IMR-90 (cell line): Measurements from ENCODE around the gene EPHA5. TPM values are rescaled to one million over a fixed set of nuclear protein-coding genes. Genes with fewer than 3 reads are reported as not detected.

Experiments
- ATAC-seq: fragments of 200-7000 bp; cut with Tn5 transposase; 2 replicates; pipeline ENCODE4 v1.9.1; 2020; ENCODE audit warnings: low read depth, mild to moderate bottlenecking, moderate library complexity
- BruUV-seq: library from RNA; stranded (reverse); fragments of 400-500 nt; replicated peaks from 2 replicates; lab custom pipeline; 2021; lab: Mats Ljungman, UMichigan
- CTCF ChIA-PET: fragments of 300-600 bp; formaldehyde crosslinking; extraction: SDS; loops from one replicate; lab custom pipeline; 2021; ENCODE audit warnings: antibody characterized with exemption; lab: Yijun Ruan, JAX
- POLR2A ChIA-PET: fragments of 300-600 bp; sonication (Branson Sonifier 250); formaldehyde crosslinking; loops from one replicate; lab custom pipeline; 2022; ENCODE audit warnings: antibody characterized with exemption; ENCODE audit not compliant: unreplicated experiment; lab: Charles Lee
- DNase-seq: peaks from one replicate; pipeline ENCODE4 v3.0.0; 2013
- H2AFZ ChIP-seq: replicated peaks from 2 replicates; pipeline ENCODE3; 2013; ENCODE audit warnings: low read length, mild to moderate bottlenecking; ENCODE audit not compliant: poor library complexity
- H2AK5ac ChIP-seq: 2 replicates; pipeline ENCODE4 v1.6.1; 2013; ENCODE audit warnings: low read depth, low read length, inconsistent platforms
- H2AK9ac ChIP-seq: replicated peaks from 2 replicates; pipeline ENCODE3; 2013; ENCODE audit warnings: mild to moderate bottlenecking, low read depth, low read length, moderate library complexity; ENCODE audit not compliant: poor library complexity
- H2BK120ac ChIP-seq: 2 replicates; pipeline ENCODE4 v1.6.1; 2013; ENCODE audit warnings: low read depth, low read length, inconsistent platforms
- H2BK15ac ChIP-seq: 3 replicates; pipeline ENCODE4 v1.6.1; 2013; ENCODE audit warnings: low read depth, low read length, inconsistent platforms
- H2BK20ac ChIP-seq: 2 replicates; pipeline ENCODE4 v1.6.1; 2013; ENCODE audit warnings: low read depth, mild to moderate bottlenecking, inconsistent platforms, low read length, moderate library complexity
- H2BK5ac ChIP-seq: 2 replicates; pipeline ENCODE4 v1.6.1; 2013; ENCODE audit warnings: mild to moderate bottlenecking, low read depth, low read length, inconsistent platforms; ENCODE audit not compliant: poor library complexity, severe bottlenecking
- H3K14ac ChIP-seq: replicated peaks from 2 replicates; pipeline ENCODE4 v1.6.1; 2013; ENCODE audit warnings: low read depth, low read length, inconsistent platforms
- H3K18ac ChIP-seq: 2 replicates; pipeline ENCODE4 v1.6.1; 2013; ENCODE audit warnings: low read depth, low read length, control low read depth
- H3K23ac ChIP-seq: 2 replicates; pipeline ENCODE4 v1.6.1; 2013; ENCODE audit warnings: low read depth, low read length, inconsistent platforms
- H3K27ac ChIP-seq: 2 replicates; pipeline ENCODE4 v1.5.1; 2013; ENCODE audit warnings: mild to moderate bottlenecking, control low read depth, low read length; ENCODE audit not compliant: insufficient read depth
- H3K27me3 ChIP-seq: 2 replicates; pipeline ENCODE4 v1.6.1; 2013; ENCODE audit warnings: low read length; ENCODE audit not compliant: control insufficient read depth, insufficient read depth
- H3K36me3 ChIP-seq: 2 replicates; pipeline ENCODE4 v1.6.1; 2013; ENCODE audit warnings: low read length, mixed read lengths; ENCODE audit not compliant: control insufficient read depth, insufficient read depth
- H3K4ac ChIP-seq: 2 replicates; pipeline ENCODE4 v1.6.1; 2013; ENCODE audit warnings: low read depth, low read length, inconsistent platforms
- H3K4me1 ChIP-seq: 2 replicates; pipeline ENCODE4 v1.6.1; 2013; ENCODE audit warnings: low read length, mixed read lengths; ENCODE audit not compliant: control insufficient read depth, insufficient read depth
- H3K4me2 ChIP-seq: 2 replicates; pipeline ENCODE4 v1.6.1; 2013; ENCODE audit warnings: low read depth, mild to moderate bottlenecking, control low read depth, low read length, moderate library complexity
- H3K4me3 ChIP-seq: 2 replicates; pipeline ENCODE4 v1.5.1; 2013; ENCODE audit warnings: low read depth, mild to moderate bottlenecking, control low read depth, low read length, moderate library complexity; ENCODE audit not compliant: insufficient read depth
- H3K56ac ChIP-seq: 2 replicates; pipeline ENCODE4 v1.6.1; 2013; ENCODE audit warnings: low read length, inconsistent platforms; ENCODE audit not compliant: insufficient read depth; ENCODE audit errors: extremely low read depth
- H3K79me1 ChIP-seq, 2 experiments: 2 replicates each; pipeline ENCODE4 v1.6.1; 2013; ENCODE audit warnings: low read length in 2 of 2, inconsistent platforms in 1 of 2, low read depth in 1 of 2
- H3K9ac ChIP-seq: 2 replicates; pipeline ENCODE4 v1.6.1; 2013; ENCODE audit warnings: low read depth, low read length, control low read depth
- H3K9me1 ChIP-seq: 2 replicates; pipeline ENCODE4 v1.6.1; 2013; ENCODE audit warnings: low read length, inconsistent platforms; ENCODE audit not compliant: insufficient read depth
- H3K9me3 ChIP-seq: 2 replicates; pipeline ENCODE4 v1.6.1; 2013; ENCODE audit warnings: low read length; ENCODE audit not compliant: control insufficient read depth, insufficient read depth
- H4K20me1 ChIP-seq: 2 replicates; pipeline ENCODE4 v1.6.1; 2013; ENCODE audit warnings: low read length, inconsistent platforms; ENCODE audit not compliant: insufficient read depth
- H4K5ac ChIP-seq: 2 replicates; pipeline ENCODE4 v1.6.1; 2013; ENCODE audit warnings: mild to moderate bottlenecking, low read depth, low read length, control low read depth
- H4K8ac ChIP-seq, 2 experiments: 2 replicates each; pipeline ENCODE4 v1.6.1; 2013; ENCODE audit warnings: low read depth in 2 of 2, low read length in 2 of 2, control low read depth in 1 of 2, inconsistent platforms in 1 of 2
- H4K91ac ChIP-seq: 2 replicates; pipeline ENCODE4 v1.6.1; 2013; ENCODE audit warnings: low read depth, low read length, inconsistent platforms; ENCODE audit not compliant: insufficient read depth
- BHLHE40 ChIP-seq: fragments of 150-350 bp; IDR thresholded peaks from 2 replicates; pipeline ENCODE4 v1.6.1; 2016; ENCODE audit warnings: mild to moderate bottlenecking, low read depth, low read length
- CHD1 ChIP-seq: IDR thresholded peaks from 2 replicates; pipeline ENCODE4 v1.6.1; 2012; ENCODE audit warnings: low read depth, low read length, improper control_type of control experiment
- CTCF ChIP-seq: conservative IDR thresholded peaks from 2 replicates; pipeline ENCODE4 v1.5.1; 2012; ENCODE audit warnings: mild to moderate bottlenecking, low read depth, low read length, improper control_type of control experiment
- FOS ChIP-seq: fragments of 150-350 bp; IDR thresholded peaks from 2 replicates; pipeline ENCODE4 v1.6.1; 2016; ENCODE audit warnings: low read depth, low read length
- MAFK ChIP-seq: IDR thresholded peaks from 2 replicates; pipeline ENCODE4 v1.6.1; 2012; ENCODE audit warnings: low read depth, low read length, improper control_type of control experiment
- MXI1 ChIP-seq: IDR thresholded peaks from 2 replicates; pipeline ENCODE4 v1.6.1; 2012; ENCODE audit warnings: low read depth, mild to moderate bottlenecking, low read length, moderate library complexity, borderline replicate concordance
- POLR2A ChIP-seq: IDR thresholded peaks from 2 replicates; pipeline ENCODE4 v1.6.1; 2012; ENCODE audit warnings: mild to moderate bottlenecking, low read depth, low read length
- RAD21 ChIP-seq: IDR thresholded peaks from 2 replicates; pipeline ENCODE4 v1.6.1; 2012; ENCODE audit warnings: low read length, improper control_type of control experiment
- RCOR1 ChIP-seq: IDR thresholded peaks from 2 replicates; pipeline ENCODE4 v1.6.1; 2012; ENCODE audit warnings: mild to moderate bottlenecking, low read length, improper control_type of control experiment; ENCODE audit not compliant: insufficient replicate concordance
- RFX5 ChIP-seq: IDR thresholded peaks from 2 replicates; pipeline ENCODE4 v1.8.0; 2012; ENCODE audit warnings: low read depth, mild to moderate bottlenecking, low read length, moderate library complexity
- SMC3 ChIP-seq: fragments of 150-350 bp; IDR thresholded peaks from 2 replicates; pipeline ENCODE4 v1.6.1; 2016; ENCODE audit warnings: low read depth, mild to moderate bottlenecking, antibody characterized with exemption, low read length, moderate library complexity
- USF2 ChIP-seq: fragments of 150-350 bp; IDR thresholded peaks from 2 replicates; pipeline ENCODE4 v1.6.1; 2017; ENCODE audit warnings: mild to moderate bottlenecking, antibody characterized with exemption, low read length, low read depth
- WGBS, 2 experiments: methylation state at CpG; one replicate each; pipeline versions ENCODE4 v1.1.5 to v1.1.7; 2013; ENCODE audit warnings: missing lambda C conversion rate in 2 of 2; ENCODE audit not compliant: insufficient read length in 1 of 2; ENCODE audit errors: extremely low coverage in 2 of 2; 5-methylcytosine and 5-hydroxymethylcytosine counted together
- dilution Hi-C: fragments of 300-500 bp; cut with HindIII; formaldehyde crosslinking; loops from one replicate; pipeline ENCODE4 v1.14.3; 2018; ENCODE audit warnings: low sequenced_read_pairs; ENCODE audit not compliant: unreplicated experiment
- in situ Hi-C: fragments of 300-500 bp; cut with MboI; formaldehyde crosslinking; loops from 3 replicates; pipeline ENCODE4 v1.14.3; 2019; ENCODE audit warnings: low sequenced_read_pairs, inconsistent platforms, mixed read lengths
- intact Hi-C: fragments of 100-400 bp; cut with micrococcal nuclease; formaldehyde crosslinking; loops from 2 replicates; pipeline ENCODE4 v1.10.0; 2022
- polyA plus RNA-seq, 3 experiments: library from polyadenylated mRNA; depleted of rRNA; stranded (reverse); fragments of >200 nt; gene quantifications; 2 replicates each; pipeline ENCODE4 v1.2.3, GENCODE V29; 2012; ENCODE audit warnings: low replicate concordance in 1 of 3
- total RNA-seq: library from RNA; depleted of rRNA; stranded (reverse); fragments of >200 nt; gene quantifications from 2 replicates; pipeline ENCODE4 v1.2.3, GENCODE V29; 2012

EPHA5 gene
- total and polyA plus RNA-seq, 2 of the 4 experiments (the other 2 are of a cell fraction) = 0.07 to 0.18 TPM

GRCh38 chr4:65422109-65422508 lies 248.2 kb downstream of the EPHA5 start:
- ChIA-PET POLR2A (no interaction called here), CTCF (no interaction called here)
- Histone ChIP-seq H2AFZ (no peak overlapping the region), H3K79me1 (no peaks in the 10 kb centered on the region), H3K4me2 (no peak overlapping the region), H3K9me1 (no peaks in the 10 kb centered on the region), H2BK15ac (no peak overlapping the region), H3K36me3 (no peaks in the 10 kb centered on the region), H3K4ac (no peak overlapping the region), H3K27ac (no peak overlapping the region), H3K56ac (no peak overlapping the region), H2BK5ac (no peak overlapping the region), H4K20me1 (no peaks in the 10 kb centered on the region), H2AK5ac (no peak overlapping the region), H2AK9ac (no peak overlapping the region), H3K18ac (no peak overlapping the region), H4K5ac (no peak overlapping the region), H3K23ac (no peak overlapping the region), H3K9me3 (no peaks in the 10 kb centered on the region), H4K8ac (no peak overlapping the region), H3K9ac (no peak overlapping the region), H3K4me1 (no peaks in the 10 kb centered on the region), H3K14ac (no peak overlapping the region), H3K27me3 (no peaks in the 10 kb centered on the region), H3K4me3 (no peak overlapping the region), H4K91ac (no peak overlapping the region), H2BK120ac (no peak overlapping the region), H2BK20ac (no peak overlapping the region)
- no peak for DNase-seq
- no peak for ATAC-seq
- TF ChIP-seq MXI1 (no peak), RFX5 (no peak), BHLHE40 (no peak), CHD1 (no peak), POLR2A (no peak), FOS (no peak), CTCF (no peak), RCOR1 (no peak), SMC3 (no peak), MAFK (no peak), RAD21 (no peak), USF2 (no peak)
- no TSS peak for BruUV-seq
- in situ Hi-C loops (no loop called here), dilution Hi-C loops (no loop called here), intact Hi-C loops (no loop called here)
- no CpG with 5 or more reads among the region's 1 CpG for WGBS, 2 experiments
